ENCODE results near the gene TANGO2.

Gene TANGO2

DNA sequence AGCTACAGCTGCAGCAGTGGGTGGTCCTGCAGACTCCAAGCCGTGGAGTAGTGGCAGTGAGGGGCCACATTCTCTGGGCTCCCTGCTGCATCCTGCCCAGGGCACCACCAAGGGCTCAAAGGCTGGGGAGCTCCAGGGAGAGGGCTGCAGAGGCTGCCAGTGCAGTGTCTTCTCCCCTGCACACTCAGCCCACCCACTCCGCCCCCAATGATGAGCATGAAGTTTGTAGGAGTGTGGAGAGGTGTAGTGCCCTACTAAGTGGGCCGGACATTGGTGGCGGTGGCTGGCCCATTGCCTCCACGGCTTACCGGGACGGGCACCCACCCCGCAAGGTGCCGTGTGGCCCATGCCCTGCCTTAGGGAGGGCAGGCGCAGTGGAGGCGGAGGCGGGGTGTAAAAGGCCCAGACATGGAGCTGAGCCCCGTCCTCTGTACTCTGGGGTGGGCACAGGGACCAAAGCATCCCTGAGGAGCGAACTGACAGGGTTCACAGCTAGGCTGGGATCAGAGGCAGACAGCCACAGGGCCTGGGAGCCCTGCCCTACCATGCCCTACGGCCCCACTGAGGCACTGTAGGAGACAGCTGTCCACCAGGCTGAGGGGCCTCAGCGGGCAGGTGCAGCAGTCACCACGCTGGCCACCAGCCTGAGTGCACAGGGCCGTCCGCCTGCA, 23.2 kb upstream of the TANGO2 start:
- no peak for DNase-seq

DNA sequence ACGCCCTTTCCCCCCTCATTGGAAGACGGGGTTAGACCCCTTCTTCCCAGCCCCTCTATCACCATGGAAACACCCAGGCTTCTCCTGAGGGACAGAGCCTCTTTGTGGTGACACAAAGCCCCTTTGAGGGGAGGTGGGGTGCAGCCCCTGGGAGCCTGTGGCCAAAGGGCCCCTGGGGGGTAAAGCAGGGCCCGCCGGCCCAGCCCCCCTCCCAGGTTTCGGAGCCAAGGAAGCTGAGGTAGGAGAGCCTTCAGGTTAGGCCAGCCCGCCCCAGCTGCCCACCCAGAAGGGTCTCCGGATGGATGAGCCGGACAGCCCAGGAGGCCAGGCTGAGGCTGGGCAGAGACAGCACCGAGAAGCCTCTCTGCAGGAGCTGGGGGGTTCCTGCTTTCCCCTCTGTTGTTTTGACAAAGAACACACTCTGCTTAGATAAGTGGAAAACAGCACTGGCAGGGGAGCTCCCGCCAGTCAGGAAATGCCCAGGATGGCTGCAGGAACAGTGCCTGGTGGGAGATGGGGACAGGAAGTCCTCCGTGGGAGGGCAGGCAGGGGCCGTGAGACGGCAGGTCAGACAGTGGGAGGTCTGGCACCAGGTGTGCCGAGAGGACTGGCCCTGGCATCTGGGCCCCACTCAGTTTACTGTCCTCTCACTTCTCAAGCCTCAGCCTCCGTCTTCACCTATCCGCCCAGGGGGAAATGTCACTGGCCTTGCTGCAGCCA, 22.5 kb upstream of the TANGO2 start:
- no peak for DNase-seq

GRCh38 chr22:19998991-19999820, 21.7 kb upstream of the TANGO2 start:
- DNase-seq: no peak

DNA sequence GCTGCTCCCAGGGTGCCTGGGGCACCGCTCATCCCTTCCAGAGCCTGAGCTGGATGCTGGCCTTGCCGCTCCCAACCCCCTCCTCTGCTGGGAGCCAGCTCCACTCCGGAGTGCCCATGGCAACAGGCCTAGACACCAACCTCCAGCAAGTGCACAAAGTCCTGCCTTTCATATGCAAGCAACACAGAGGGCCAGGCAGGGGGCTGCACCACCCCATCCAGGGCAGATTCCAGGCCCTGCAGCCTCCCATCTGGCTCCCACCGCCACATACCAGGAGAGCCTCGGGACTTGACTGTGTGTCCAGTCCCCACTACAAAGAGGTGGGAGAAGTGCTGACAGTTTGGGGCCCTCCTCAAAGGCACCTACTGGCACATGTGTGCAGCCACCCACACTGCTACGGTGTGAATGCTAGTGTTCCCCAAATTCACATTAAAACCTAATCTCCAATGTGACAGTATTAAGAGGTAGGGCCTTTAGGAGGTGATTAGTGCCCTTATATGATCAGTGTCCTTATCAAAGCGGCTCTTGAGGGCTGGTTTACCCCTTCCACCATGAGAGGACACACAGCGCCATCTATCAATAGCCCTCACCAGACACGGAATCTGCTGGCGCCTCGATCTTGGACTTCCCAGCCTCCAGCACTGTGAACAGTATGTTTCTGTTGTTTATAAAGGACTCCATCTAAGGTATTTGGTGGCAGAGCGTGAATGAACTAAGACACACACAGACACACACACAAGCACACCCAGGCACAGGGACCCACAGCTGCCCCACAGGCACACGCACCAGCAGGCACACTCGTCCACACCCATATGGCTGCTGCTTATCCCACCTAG, 20.4 kb upstream of the TANGO2 start:
- no peak for DNase-seq

- no peak for DNase-seq
Measured at GRCh38 chr22:20001082-20001638, 19.8 kb upstream of the TANGO2 start.

- no peak for DNase-seq
Measured at GRCh38 chr22:20002128-20002527, 18.8 kb upstream of the TANGO2 start.

- no peak for DNase-seq
Measured at GRCh38 chr22:20002636-20003035, 18.3 kb upstream of the TANGO2 start.

GRCh38 chr22:20003304-20003703, 17.6 kb upstream of the TANGO2 start:
- no peak for DNase-seq

- no peak for DNase-seq
Measured at GRCh38 chr22:20004464-20004863, 16.4 kb upstream of the TANGO2 start.

DNA sequence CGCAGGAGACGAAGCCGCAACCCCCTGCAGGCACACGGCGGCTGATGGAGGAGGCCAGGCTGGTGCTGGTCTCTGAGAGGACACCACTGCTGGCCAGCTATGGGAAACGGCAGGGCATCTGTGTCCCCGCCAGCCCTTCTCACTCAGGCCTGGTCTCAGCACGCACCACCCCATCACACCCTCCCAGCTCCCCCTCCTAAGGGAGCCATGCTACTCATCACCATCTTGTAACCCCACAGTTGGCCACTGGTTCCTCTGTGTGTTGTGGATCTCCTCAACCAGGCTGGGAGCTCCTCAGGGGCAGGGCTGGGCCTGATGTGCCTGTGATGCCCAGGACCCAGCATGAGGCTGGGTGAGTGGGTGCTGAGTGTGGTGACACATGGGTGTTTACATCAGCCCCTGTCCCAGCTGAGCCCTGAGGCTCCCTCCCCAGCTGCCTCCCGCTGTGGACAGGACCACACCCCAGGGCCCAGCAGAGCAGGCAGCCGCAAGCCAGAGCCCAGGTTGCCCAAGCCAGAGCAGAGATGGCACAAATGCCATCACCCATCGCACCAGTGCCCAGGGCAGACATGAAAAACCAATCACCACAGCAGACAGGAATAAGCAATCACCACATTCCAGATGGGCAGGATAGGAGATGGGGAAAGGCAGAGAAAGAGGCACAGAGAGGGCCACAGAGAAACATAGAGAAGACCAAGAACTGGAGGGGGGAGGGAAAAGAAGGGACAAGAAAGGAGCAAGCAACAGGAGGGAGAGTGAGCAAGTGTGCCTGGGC, 12.5 kb upstream of the TANGO2 start:
- no peak for DNase-seq

DNA sequence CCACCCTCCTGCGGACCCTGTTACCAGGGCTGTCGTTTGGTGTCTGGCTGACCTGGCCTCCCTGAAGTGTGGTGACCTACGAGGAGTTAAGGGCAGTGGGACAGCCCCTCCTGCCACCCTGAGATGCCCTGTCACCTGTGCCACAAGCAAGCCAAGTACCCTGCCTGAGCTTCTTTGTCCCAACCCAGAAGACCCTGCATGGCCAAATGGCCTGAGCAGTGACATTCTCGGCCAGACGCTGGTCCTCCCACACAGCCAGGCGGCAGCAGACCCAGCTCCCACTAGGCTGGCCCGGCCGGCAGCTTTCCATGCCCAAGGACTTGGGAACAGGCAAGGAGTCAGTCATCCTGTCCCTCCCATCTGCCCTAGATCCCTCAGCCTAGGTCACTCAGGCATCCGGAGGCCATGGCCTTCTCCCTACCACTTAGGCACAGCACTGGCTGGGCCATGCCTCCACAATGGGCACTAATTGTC, 11.9 kb upstream of the TANGO2 start:
- DNase-seq: no peak

GRCh38 chr22:20009582-20010306, 11.2 kb upstream of the TANGO2 start:
- no peak for DNase-seq

GRCh38 chr22:20010307-20011122, 10.4 kb upstream of the TANGO2 start:
- DNase-seq: no peak

GRCh38 chr22:20011123-20011992, 9.6 kb upstream of the TANGO2 start:
- DNase-seq: no peak

GRCh38 chr22:20011993-20012740, 8.7 kb upstream of the TANGO2 start:
- DNase-seq: no peak

- DNase-seq: no peak
Measured at GRCh38 chr22:20012741-20013331, 8.1 kb upstream of the TANGO2 start.

DNA sequence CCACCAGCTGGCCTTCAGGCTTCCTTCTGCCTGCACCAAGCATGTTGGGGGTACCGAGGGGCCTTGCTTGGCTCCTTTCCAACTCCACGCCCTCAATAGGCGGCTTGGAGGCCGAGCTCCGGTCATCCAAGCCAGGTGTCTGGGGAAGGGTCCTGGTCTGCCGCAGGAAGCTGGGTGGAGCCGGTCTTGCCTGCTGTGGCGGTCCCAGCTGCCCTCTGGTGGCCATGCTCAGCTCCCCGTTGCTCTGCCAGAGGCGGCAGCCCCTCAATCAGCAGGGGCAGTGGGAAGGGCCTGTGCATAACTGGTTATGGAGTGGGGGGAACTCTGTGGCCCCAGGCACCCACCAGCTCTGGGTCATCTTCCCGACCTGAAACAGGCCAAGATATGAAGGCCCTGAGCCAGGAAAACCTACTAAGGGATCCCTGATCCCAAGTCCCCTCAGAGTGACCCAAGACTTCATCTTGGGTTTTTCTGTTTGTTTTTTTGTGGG, 7.5 kb upstream of the TANGO2 start:
- peak; percentile 47 for DNase-seq
